HCT116 (cell line): ENCODE results near the gene SMIM44.

Experiments used
- CTCF ChIP-seq, 3 experiments: fragments of 200-600 bp in 1 of 3; sonication (generic) in 1 of 3; IDR thresholded peaks in 2 of 3; conservative IDR thresholded peaks in 1 of 3; 2 replicates each; pipeline ENCODE4 v1.5.1; 2012 to 2017; ENCODE audit warnings: low read depth in 2 of 3, low read length in 2 of 3, antibody characterized with exemption in 1 of 3, borderline replicate concordance in 1 of 3, control low read depth in 1 of 3, mild to moderate bottlenecking in 1 of 3, mixed read lengths in 1 of 3, mixed run types in 1 of 3, moderate library complexity in 1 of 3; ENCODE audit not compliant: insufficient read depth in 1 of 3
- EGR1 ChIP-seq: IDR thresholded peaks from 2 replicates; pipeline ENCODE4 v1.6.1; 2012; ENCODE audit warnings: low read depth
- ELF1 ChIP-seq: IDR thresholded peaks from 2 replicates; pipeline ENCODE4 v1.6.1; 2012; ENCODE audit warnings: low read depth, borderline replicate concordance
- EZH2phosphoT487 ChIP-seq: fragments of 200-600 bp; IDR thresholded peaks from 2 replicates; pipeline ENCODE4 v1.6.1; 2018; ENCODE audit warnings: antibody characterized with exemption, borderline replicate concordance
- MAX ChIP-seq: IDR thresholded peaks from 2 replicates; pipeline ENCODE4 v1.6.1; 2012
- POLR2A ChIP-seq: IDR thresholded peaks from 2 replicates; pipeline ENCODE4 v1.7.0; 2011; ENCODE audit warnings: borderline replicate concordance; ENCODE audit not compliant: insufficient read depth, insufficient read length; ENCODE audit errors: extremely low read depth
- POLR2AphosphoS5 ChIP-seq: IDR thresholded peaks from 2 replicates; pipeline ENCODE4 v1.6.1; 2011; ENCODE audit warnings: mild to moderate bottlenecking, low read depth, low read length, moderate library complexity
- RAD21 ChIP-seq: IDR thresholded peaks from 2 replicates; pipeline ENCODE4 v1.6.1; 2012; ENCODE audit warnings: low read depth, mild to moderate bottlenecking
- SP1 ChIP-seq: IDR thresholded peaks from 2 replicates; pipeline ENCODE4 v1.6.1; 2012; ENCODE audit warnings: low read depth
- TCF7L2 ChIP-seq: IDR thresholded peaks from 2 replicates; pipeline ENCODE4 v1.7.0; 2011; ENCODE audit warnings: borderline replicate concordance, inconsistent platforms; ENCODE audit not compliant: insufficient read depth, insufficient read length; ENCODE audit errors: extremely low read depth
- ZFX ChIP-seq: fragments of 450-650 bp; IDR thresholded peaks from 2 replicates; pipeline ENCODE4 v1.6.1; 2017
- ZNF274 ChIP-seq: fragments of 200-500 bp; sonication (Bioruptor generic); IDR thresholded peaks from 2 replicates; pipeline ENCODE4 v1.6.1; 2014; ENCODE audit warnings: mild to moderate bottlenecking, low read depth, low read length, inconsistent platforms

- TF ChIP-seq POLR2AphosphoS5 (no peak), CTCF (IDR thresholded peaks at IDR 0.05 in 2 of 3, conservative IDR thresholded peaks at IDR 0.05 in 1 of 3; ENCODE audit: borderline replicate concordance in 1 of 3, insufficient read depth in 1 of 3, low read depth in 2 of 3, low read length in 2 of 3) (no peak), EGR1 (no peak), POLR2A (no peak), ELF1 (no peak), RAD21 (no peak), MAX (no peak), TCF7L2 (no peak), ZNF274 (no peak), SP1 (no peak), ZFX (no peak), EZH2phosphoT487 (no peak)
Observed at GRCh38 chr19:3480383-3481091, 2.7 kb downstream of the SMIM44 start, which contains the start of gene SMIM24.
